Measurements from ENCODE around the gene LRP1. TPM values are rescaled to one million over a fixed set of nuclear protein-coding genes. Genes with fewer than 3 reads are reported as not detected.

The LRP1 gene
- total RNA-seq, 4 donors from 2014 or later, result 83.1 to 149 (median 106) TPM

DNA sequence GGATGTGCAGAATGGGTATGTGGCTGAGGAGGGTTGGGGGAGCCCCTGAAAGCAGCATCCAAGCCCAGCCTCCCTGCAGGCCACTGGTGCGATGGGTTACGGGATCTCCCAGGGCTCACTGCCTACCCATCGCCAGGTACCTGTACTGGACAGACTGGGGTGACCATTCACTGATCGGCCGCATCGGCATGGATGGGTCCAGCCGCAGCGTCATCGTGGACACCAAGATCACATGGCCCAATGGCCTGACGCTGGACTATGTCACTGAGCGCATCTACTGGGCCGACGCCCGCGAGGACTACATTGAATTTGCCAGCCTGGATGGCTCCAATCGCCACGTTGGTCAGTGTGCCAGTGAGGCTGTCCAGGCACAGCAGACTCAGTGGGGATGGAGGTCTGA is 70.0 kb downstream of the LRP1 start:
- Histone ChIP-seq H3K4me1 (no peaks in the 10 kb centered on the region), H3K27me3 (no peaks in the 10 kb centered on the region), H3K9me3 (no peaks in the 10 kb centered on the region), H3K27ac (no peak overlapping the region), H3K36me3 (peaks cover 100% of the 10 kb centered on the region), H3K4me3 (no peak overlapping the region)
- DNase-seq (ENCODE audit: low spot score in 2 of 2), result no peak
- TF ChIP-seq POLR2AphosphoS5 (IDR thresholded peaks at IDR 0.05) (no peak), POLR2A (IDR thresholded peaks at IDR 0.05) (no peak), EP300 (IDR thresholded peaks at IDR 0.05) (no peak)
- TF ChIP-seq, protein P1, sequence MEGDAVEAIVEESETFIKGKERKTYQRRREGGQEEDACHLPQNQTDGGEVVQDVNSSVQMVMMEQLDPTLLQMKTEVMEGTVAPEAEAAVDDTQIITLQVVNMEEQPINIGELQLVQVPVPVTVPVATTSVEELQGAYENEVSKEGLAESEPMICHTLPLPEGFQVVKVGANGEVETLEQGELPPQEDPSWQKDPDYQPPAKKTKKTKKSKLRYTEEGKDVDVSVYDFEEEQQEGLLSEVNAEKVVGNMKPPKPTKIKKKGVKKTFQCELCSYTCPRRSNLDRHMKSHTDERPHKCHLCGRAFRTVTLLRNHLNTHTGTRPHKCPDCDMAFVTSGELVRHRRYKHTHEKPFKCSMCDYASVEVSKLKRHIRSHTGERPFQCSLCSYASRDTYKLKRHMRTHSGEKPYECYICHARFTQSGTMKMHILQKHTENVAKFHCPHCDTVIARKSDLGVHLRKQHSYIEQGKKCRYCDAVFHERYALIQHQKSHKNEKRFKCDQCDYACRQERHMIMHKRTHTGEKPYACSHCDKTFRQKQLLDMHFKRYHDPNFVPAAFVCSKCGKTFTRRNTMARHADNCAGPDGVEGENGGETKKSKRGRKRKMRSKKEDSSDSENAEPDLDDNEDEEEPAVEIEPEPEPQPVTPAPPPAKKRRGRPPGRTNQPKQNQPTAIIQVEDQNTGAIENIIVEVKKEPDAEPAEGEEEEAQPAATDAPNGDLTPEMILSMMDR (IDR thresholded peaks at IDR 0.05), result no peak
- 93% methylated on average over 2 of the region's 17 CpGs for WGBS

DNA sequence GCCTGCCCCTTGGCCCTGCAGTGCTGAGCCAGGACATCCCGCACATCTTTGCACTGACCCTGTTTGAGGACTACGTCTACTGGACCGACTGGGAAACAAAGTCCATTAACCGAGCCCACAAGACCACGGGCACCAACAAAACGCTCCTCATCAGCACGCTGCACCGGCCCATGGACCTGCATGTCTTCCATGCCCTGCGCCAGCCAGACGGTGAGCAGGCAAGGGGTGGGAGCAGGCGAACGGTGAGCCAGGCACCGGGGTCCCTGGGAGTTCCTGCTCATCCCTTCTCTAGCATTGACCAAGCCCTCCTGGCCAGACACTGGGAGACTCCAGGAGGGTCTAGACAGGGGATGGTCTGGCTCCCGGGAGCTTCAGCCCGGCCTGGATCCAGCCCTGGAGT is 70.9 kb downstream of the LRP1 start:
- Histone ChIP-seq H3K4me3 (no peak overlapping the region), H3K4me1 (no peaks in the 10 kb centered on the region), H3K9me3 (no peaks in the 10 kb centered on the region), H3K27ac (no peak overlapping the region), H3K36me3 (peaks cover 100% of the 10 kb centered on the region), H3K27me3 (no peaks in the 10 kb centered on the region)
- TF ChIP-seq EP300 (IDR thresholded peaks at IDR 0.05), result no peak
- no peak for TF ChIP-seq POLR2AphosphoS5 (IDR thresholded peaks at IDR 0.05)
- TF ChIP-seq, protein P1 (IDR thresholded peaks at IDR 0.05), result no peak
- TF ChIP-seq POLR2A (IDR thresholded peaks at IDR 0.05), result no peak
- DNase-seq (ENCODE audit: low spot score in 2 of 2), result no peak
- 87% methylated on average over 7 of the region's 15 CpGs for WGBS

DNA sequence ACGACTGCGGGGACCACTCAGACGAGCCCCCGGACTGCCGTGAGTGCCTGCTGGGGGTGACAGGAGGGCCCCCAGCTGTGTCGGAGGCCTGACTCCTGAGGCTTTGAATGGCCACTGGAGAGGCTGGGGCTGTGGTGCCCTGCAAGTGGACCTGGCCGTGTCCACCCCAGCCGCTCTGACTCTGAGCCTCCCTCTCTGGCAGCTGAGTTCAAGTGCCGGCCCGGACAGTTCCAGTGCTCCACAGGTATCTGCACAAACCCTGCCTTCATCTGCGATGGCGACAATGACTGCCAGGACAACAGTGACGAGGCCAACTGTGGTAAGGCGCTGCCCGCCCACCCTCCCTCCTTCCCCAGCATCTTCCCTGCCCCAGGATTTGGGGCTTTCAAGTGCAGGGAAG is 72.2 kb downstream of the LRP1 start:
- Histone ChIP-seq H3K4me3 (no peak overlapping the region), H3K36me3 (peaks cover 100% of the 10 kb centered on the region), H3K27me3 (no peaks in the 10 kb centered on the region), H3K9me3 (no peaks in the 10 kb centered on the region), H3K27ac (no peak overlapping the region), H3K4me1 (no peaks in the 10 kb centered on the region)
- WGBS, result 98% methylated on average over 8 of the region's 15 CpGs
- no peak for DNase-seq (ENCODE audit: low spot score in 2 of 2)
- TF ChIP-seq POLR2A (IDR thresholded peaks at IDR 0.05), result no peak
- TF ChIP-seq, protein P1 (IDR thresholded peaks at IDR 0.05), result no peak
- TF ChIP-seq EP300 (IDR thresholded peaks at IDR 0.05), result no peak
- no peak for TF ChIP-seq POLR2AphosphoS5 (IDR thresholded peaks at IDR 0.05)

DNA sequence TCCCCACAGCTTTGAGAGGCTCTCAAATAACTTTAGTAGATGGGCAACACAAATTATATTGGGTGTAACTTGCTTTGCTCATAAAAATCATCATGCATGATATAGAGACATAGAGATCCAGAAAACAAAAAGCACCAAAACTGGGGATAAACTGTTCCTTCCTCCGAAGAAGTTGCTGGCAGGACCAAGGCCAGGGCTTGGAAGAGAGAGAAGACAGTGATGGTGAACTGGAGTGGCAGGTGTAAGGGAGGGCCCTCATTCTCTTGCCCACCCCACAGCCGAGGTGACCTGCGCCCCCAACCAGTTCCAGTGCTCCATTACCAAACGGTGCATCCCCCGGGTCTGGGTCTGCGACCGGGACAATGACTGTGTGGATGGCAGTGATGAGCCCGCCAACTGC is 72.9 kb downstream of the LRP1 start:
- Histone ChIP-seq H3K27ac (no peak overlapping the region), H3K36me3 (peaks cover 100% of the 10 kb centered on the region), H3K27me3 (no peaks in the 10 kb centered on the region), H3K4me3 (no peak overlapping the region), H3K4me1 (no peaks in the 10 kb centered on the region), H3K9me3 (no peaks in the 10 kb centered on the region)
- 65% methylated on average over 8 of the region's 8 CpGs for WGBS
- no peak for TF ChIP-seq POLR2AphosphoS5 (IDR thresholded peaks at IDR 0.05)
- TF ChIP-seq, protein P1 (IDR thresholded peaks at IDR 0.05), result no peak
- no peak for TF ChIP-seq POLR2A (IDR thresholded peaks at IDR 0.05)
- no peak for TF ChIP-seq EP300 (IDR thresholded peaks at IDR 0.05)
- no peak for DNase-seq (ENCODE audit: low spot score in 2 of 2)

DNA sequence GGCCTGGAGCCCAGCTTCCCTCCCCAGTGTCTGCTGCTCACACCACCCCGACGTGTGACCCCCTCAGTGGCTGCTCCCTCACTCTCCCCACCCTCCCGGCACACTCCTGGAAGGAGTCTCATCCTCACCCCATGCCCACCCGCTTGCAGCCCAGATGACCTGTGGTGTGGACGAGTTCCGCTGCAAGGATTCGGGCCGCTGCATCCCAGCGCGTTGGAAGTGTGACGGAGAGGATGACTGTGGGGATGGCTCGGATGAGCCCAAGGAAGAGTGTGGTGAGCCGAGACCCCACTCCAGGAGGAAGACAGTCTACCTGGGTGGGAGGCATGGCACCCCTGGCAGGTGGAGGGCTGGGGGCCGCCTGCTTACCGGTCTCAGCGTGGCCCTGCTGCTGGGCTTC is 73.3 kb downstream of the LRP1 start:
- DNase-seq (ENCODE audit: low spot score in 2 of 2), result no peak
- WGBS, result 90% methylated on average over 15 of the region's 16 CpGs
- H3K4me3 ChIP-seq, result no peak overlapping the region
- TF ChIP-seq EP300 (IDR thresholded peaks at IDR 0.05) (no peak), POLR2AphosphoS5 (IDR thresholded peaks at IDR 0.05) (no peak), POLR2A (IDR thresholded peaks at IDR 0.05) (no peak)
- TF ChIP-seq, protein P1 (IDR thresholded peaks at IDR 0.05), result no peak
- H3K27me3 ChIP-seq, result no peaks in the 10 kb centered on the region
- H3K4me1 ChIP-seq, result no peaks in the 10 kb centered on the region
- H3K36me3 ChIP-seq, result peaks cover 100% of the 10 kb centered on the region
- no peak overlapping the region for H3K27ac ChIP-seq
- H3K9me3 ChIP-seq, result no peaks in the 10 kb centered on the region
